ENCODE results near the gene AFF1.

AFF1 gene

DNA sequence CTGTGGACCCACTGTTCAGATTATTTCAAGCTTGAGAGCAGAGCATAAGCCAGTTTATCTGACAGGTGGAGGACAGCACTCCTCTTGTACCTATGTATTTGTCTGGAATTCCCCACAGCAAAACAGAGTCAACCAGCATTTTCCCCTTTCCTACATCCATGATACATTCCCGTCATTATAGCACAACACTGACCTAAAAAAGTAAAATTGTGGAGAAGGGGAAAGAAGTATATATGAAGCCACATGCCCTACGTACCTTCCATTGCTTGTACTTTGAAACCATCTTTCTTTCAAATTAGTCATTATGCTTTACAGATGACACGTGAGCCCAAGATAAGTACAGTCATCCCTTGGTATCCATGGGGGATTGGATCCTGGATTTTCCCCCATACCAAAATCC, 212.3 kb downstream of the AFF1 start:
- TF ChIP-seq, protein P1, sequence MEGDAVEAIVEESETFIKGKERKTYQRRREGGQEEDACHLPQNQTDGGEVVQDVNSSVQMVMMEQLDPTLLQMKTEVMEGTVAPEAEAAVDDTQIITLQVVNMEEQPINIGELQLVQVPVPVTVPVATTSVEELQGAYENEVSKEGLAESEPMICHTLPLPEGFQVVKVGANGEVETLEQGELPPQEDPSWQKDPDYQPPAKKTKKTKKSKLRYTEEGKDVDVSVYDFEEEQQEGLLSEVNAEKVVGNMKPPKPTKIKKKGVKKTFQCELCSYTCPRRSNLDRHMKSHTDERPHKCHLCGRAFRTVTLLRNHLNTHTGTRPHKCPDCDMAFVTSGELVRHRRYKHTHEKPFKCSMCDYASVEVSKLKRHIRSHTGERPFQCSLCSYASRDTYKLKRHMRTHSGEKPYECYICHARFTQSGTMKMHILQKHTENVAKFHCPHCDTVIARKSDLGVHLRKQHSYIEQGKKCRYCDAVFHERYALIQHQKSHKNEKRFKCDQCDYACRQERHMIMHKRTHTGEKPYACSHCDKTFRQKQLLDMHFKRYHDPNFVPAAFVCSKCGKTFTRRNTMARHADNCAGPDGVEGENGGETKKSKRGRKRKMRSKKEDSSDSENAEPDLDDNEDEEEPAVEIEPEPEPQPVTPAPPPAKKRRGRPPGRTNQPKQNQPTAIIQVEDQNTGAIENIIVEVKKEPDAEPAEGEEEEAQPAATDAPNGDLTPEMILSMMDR (IDR thresholded peaks at IDR 0.05; ENCODE audit: low read depth, low read length, missing control alignments): no peak
- no peak for DNase-seq (ENCODE audit: low read depth)
- in situ Hi-C loops (cut with HindIII; ENCODE audit: low sequenced_read_pairs): loop anchor here (5.0 kb wide), 1 partner anchor 90 kb away; no protein-coding TSS in a partner anchor
- no peak overlapping the region for H3K4me3 ChIP-seq (ENCODE audit: low read depth, low read length)

DNA sequence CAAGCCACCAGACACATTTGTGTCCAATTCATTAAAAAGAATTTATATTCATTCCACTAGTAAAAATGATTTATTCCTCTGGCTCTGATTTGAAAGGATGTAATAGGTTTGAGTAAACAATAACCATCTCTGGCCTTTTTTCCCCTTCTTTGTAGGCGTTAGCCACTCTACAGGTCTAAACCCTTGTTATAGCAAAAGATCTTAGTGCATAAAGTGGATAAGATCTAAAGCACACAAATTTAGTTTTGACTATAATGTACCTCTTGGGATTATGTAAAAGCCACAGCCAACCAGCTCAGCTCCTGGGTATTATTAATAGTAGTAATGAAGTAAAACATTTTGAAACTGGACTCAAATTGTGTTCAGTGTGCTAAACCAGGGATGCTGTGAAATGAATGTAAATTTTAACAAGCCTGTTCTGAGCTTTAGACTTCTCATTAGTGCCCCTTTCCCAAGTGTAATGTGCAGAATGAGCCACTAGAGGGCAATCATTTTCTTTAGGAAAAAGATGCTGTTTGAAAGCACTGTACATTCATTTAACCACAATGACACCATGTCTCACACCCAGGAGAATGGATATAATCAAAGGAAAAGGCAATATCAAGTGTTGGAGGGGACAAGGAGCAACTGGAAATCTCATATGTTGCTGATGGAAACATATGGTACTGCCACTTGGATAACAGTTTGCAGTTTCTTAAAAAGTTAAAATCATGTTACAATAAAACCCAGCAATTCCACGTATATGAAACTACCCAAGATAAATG, 215.9 kb downstream of the AFF1 start:
- in situ Hi-C loops (cut with HindIII; ENCODE audit: low sequenced_read_pairs): no loop called here
- no peak overlapping the region for H3K4me3 ChIP-seq (ENCODE audit: low read depth, low read length)
- TF ChIP-seq, protein P1 (IDR thresholded peaks at IDR 0.05; ENCODE audit: low read depth, low read length, missing control alignments): peak; percentile 82
- DNase-seq (ENCODE audit: low read depth): peak; percentile 72

DNA sequence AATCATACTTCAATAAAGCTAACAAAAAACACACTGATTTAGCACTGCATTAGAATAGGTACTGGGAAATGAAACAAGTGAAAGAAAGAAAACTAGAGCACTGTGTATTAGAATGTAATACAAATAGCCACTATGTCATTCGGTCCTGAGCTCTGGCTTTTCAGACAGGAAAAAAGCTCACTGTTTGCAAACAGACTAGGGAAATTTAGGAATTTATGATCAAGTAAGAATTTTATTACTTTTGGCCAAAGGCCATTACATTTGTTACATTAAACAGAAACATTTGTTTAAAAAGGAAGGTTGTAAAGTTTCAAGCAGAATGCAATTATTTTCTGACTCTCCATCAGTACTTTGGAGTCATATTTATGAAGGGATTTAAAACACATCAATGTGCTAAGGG, 216.9 kb downstream of the AFF1 start:
- DNase-seq (ENCODE audit: low read depth): no peak
- TF ChIP-seq, protein P1 (IDR thresholded peaks at IDR 0.05; ENCODE audit: low read depth, low read length, missing control alignments): no peak
- in situ Hi-C loops (cut with HindIII; ENCODE audit: low sequenced_read_pairs): no loop called here
- H3K4me3 ChIP-seq (ENCODE audit: low read depth, low read length): no peak overlapping the region

DNA sequence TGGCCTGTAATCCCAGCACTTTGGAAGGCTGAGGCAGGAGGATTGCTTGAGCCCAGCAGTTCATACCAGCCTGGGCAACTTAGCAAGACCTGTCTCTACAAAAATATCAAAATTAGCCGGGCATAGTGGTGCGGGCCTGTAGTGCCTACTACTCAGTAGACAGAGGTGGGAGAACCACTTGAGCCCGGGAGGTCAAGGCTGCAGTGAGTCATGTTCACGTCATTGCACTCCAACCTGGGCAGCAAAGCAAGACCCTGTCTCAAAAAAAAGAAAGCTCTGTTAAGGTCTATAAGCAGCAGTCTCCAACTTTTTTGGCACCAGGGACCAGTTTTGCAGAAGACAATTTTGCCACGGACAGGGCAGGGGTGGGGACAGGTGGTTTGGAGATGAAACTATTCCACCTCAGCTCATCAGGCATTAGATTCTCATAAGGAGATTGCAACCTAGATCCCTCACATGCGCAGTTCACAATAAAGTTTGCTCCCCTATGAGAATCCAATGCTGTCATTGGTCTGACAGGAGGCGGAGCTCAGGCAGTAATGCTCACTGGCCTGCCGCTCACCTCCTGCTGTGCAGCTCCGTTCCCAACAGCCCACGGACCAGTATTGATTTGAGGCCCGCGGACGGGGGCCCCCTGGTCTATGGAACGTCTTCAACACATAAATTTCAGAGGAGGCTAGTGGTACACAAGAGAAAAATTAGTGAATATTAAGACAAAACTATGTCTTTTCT, 217.7 kb downstream of the AFF1 start:
- TF ChIP-seq, protein P1 (IDR thresholded peaks at IDR 0.05; ENCODE audit: low read depth, low read length, missing control alignments): no peak
- no peak for DNase-seq (ENCODE audit: low read depth)
- in situ Hi-C loops (cut with HindIII; ENCODE audit: low sequenced_read_pairs): no loop called here
- no peak overlapping the region for H3K4me3 ChIP-seq (ENCODE audit: low read depth, low read length)

DNA sequence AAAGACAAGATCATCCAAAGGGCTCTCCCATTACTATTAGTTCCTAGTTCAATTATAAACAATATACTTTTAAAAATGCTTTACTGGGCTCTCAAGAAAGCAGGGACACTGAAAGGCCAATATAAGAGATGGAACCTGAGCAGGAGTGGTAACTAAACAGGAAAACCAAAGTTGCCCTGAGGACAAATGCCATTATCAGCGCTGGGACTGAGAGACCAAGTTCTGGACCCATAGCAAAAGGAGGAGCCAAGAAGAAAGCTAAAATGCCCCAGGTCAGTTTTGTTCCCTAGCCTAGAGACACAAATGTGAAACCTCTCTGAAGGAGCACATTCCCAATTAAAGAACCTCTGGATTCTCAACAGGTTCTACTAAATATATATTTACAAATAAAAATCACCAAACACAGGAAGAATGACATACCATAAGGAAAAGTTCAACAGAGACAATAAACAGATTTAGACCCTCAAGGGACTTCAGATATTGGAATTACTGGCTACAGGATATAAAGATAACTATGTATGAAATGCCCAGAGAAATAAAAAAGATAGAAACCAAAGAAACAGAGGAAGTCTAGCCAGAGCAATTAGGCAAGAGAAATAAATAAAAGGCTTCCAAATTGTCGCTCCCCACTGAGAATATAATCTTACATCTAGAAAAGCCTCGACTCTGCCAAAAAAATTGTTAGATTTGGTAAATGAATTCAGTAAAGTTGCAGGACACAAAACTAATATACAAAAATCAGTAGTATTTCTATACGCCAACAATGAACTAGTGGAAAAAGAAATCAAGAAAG, 218.5 kb downstream of the AFF1 start:
- DNase-seq (ENCODE audit: low read depth): no peak
- in situ Hi-C loops (cut with HindIII; ENCODE audit: low sequenced_read_pairs): no loop called here
- no peak overlapping the region for H3K4me3 ChIP-seq (ENCODE audit: low read depth, low read length)
- TF ChIP-seq, protein P1 (IDR thresholded peaks at IDR 0.05; ENCODE audit: low read depth, low read length, missing control alignments): no peak

DNA sequence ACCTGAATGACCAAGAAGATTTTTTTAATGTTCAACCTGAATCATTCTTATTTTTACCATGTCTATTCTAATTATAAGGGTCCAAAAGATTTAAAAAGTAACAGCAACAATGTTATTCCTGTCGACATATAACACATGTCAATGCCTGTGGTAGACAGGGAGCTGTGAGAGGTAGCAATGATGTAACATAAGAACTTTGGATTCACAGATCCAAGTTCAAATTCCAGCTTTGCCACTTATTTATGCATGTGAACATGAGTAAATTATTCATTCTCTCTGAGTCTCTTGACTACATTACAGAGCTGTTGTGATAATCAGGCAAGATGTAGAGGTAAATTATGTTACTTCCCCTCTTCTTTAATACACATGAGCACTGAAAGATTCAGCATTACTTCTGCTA, 231.1 kb downstream of the AFF1 start:
- in situ Hi-C loops (cut with HindIII; ENCODE audit: low sequenced_read_pairs): no loop called here
- DNase-seq (ENCODE audit: low read depth): no peak
- TF ChIP-seq, protein P1 (IDR thresholded peaks at IDR 0.05; ENCODE audit: low read depth, low read length, missing control alignments): no peak
- no peak overlapping the region for H3K4me3 ChIP-seq (ENCODE audit: low read depth, low read length)

All from astrocyte of the cerebellum (primary cell).